ENCODE measurements around the gene TSKU. TPM values are rescaled to one million over a fixed set of nuclear protein-coding genes. Genes with fewer than 3 reads are reported as not detected.
"Not testable (repeated sequence)": the region's sequence is repeated elsewhere in the genome, so short reads cannot be mapped to it uniquely, and the experiment has no call there.

TSKU gene
- total RNA-seq, 1 donor from 2014 or later, result 27.5 TPM

DNA sequence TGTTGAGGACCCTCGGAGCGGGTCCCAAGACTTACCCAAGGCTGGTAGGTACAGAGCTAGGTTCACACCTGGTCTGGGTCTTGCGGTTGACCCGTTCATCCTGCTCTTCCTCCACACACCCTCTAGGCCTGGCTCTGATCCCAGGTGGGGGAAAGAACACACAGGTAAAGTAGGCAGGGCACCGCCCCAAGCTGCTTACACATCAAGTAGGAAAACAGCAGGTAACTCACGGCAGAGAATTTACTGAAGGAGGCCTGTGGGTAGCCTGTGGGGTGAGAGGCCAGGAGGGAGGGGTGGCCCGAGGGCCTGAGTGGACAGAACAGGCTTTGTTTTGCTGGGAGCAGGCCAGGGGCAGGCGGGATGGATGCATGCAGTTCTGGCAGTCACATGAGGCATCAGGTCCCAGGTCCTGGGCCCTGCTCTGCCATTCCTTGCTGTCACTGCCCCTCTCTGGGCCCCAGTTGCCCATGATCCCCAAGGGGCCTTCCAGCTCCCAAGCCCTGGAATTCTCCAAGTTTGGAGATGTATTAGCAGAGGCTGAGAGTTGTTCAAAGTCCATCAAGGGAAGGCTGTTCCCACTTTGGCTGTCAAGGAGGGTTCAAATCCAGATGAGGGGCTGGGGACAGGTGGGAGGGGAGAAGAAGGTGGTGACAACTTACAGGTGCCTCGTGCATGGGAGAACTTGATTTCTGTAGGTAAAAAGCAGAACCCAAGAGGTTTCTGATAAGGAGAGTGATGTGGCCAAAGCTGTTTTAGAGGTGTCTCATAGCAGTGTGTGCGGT is 5.7 kb downstream of the TSKU start:
- TF ChIP-seq, protein P1, sequence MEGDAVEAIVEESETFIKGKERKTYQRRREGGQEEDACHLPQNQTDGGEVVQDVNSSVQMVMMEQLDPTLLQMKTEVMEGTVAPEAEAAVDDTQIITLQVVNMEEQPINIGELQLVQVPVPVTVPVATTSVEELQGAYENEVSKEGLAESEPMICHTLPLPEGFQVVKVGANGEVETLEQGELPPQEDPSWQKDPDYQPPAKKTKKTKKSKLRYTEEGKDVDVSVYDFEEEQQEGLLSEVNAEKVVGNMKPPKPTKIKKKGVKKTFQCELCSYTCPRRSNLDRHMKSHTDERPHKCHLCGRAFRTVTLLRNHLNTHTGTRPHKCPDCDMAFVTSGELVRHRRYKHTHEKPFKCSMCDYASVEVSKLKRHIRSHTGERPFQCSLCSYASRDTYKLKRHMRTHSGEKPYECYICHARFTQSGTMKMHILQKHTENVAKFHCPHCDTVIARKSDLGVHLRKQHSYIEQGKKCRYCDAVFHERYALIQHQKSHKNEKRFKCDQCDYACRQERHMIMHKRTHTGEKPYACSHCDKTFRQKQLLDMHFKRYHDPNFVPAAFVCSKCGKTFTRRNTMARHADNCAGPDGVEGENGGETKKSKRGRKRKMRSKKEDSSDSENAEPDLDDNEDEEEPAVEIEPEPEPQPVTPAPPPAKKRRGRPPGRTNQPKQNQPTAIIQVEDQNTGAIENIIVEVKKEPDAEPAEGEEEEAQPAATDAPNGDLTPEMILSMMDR (conservative IDR thresholded peaks at IDR 0.05), result no peak
- H3K27ac Mint-ChIP-seq (ENCODE audit: unreplicated experiment), result peak overlapping the region; percentile 84
- peaks cover 20% of the 10 kb centered on the region for H3K36me3 Mint-ChIP-seq (ENCODE audit: low read depth)
- no peaks in the 10 kb centered on the region for H3K27me3 Mint-ChIP-seq (ENCODE audit: low read depth)
- H3K9me3 Mint-ChIP-seq, result no peaks in the 10 kb centered on the region
- peaks cover 75% of the 10 kb centered on the region for H3K4me1 Mint-ChIP-seq
- no peak for DNase-seq (ENCODE audit: low read depth, low spot score)
- H3K4me3 Mint-ChIP-seq, result peak overlapping the region; percentile 49

DNA sequence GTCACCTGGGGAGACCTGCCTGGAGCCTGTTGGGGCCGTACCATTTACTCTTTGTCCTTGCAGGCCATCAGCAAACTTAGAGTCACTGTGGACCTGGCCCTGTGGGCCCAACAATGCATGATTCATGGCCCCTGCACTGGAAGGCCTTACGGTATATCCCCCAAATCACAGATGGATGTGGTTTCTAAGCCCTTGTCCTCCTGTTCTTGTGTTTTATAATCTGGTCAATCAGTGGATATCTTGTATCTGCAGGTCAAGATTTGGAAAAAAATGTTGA is 6.2 kb downstream of the TSKU start:
- DNase-seq (ENCODE audit: low read depth, low spot score), result no peak
- peak overlapping the region; percentile 49 for H3K4me3 Mint-ChIP-seq
- no peak overlapping the region for H3K27ac Mint-ChIP-seq (ENCODE audit: unreplicated experiment)
- H3K36me3 Mint-ChIP-seq (ENCODE audit: low read depth), result peaks cover 20% of the 10 kb centered on the region
- no peaks in the 10 kb centered on the region for H3K27me3 Mint-ChIP-seq (ENCODE audit: low read depth)
- TF ChIP-seq, protein P1 (conservative IDR thresholded peaks at IDR 0.05), result no peak
- H3K9me3 Mint-ChIP-seq, result no peaks in the 10 kb centered on the region
- peaks cover 79% of the 10 kb centered on the region for H3K4me1 Mint-ChIP-seq

DNA sequence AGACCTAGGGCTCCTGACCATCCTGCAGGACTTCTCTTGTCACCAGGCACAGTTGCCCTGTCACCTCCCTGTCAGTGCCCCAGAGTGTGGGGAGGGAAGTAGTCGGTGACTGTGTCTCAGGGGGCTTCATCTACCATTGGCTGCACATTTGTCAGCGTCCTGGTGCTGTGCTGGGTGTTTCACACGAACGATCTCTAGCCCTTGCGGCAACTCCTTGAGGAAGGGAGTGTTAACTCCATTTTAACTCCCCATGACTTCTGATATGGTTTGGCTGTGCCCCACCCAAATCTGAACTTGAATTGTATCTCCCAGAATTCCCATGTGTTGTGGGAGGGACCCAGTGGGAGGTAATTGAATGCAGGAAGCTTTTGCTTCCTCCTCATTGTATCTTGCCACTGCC is 7.1 kb downstream of the TSKU start:
- Mint-ChIP-seq H3K27ac (ENCODE audit: unreplicated experiment) (no peak overlapping the region), H3K36me3 (ENCODE audit: low read depth) (peaks cover 20% of the 10 kb centered on the region), H3K4me3 (peak overlapping the region; percentile 4), H3K27me3 (ENCODE audit: low read depth) (no peaks in the 10 kb centered on the region), H3K4me1 (peaks cover 72% of the 10 kb centered on the region), H3K9me3 (no peaks in the 10 kb centered on the region)
- TF ChIP-seq, protein P1 (conservative IDR thresholded peaks at IDR 0.05), result no peak
- no peak for DNase-seq (ENCODE audit: low read depth, low spot score)

DNA sequence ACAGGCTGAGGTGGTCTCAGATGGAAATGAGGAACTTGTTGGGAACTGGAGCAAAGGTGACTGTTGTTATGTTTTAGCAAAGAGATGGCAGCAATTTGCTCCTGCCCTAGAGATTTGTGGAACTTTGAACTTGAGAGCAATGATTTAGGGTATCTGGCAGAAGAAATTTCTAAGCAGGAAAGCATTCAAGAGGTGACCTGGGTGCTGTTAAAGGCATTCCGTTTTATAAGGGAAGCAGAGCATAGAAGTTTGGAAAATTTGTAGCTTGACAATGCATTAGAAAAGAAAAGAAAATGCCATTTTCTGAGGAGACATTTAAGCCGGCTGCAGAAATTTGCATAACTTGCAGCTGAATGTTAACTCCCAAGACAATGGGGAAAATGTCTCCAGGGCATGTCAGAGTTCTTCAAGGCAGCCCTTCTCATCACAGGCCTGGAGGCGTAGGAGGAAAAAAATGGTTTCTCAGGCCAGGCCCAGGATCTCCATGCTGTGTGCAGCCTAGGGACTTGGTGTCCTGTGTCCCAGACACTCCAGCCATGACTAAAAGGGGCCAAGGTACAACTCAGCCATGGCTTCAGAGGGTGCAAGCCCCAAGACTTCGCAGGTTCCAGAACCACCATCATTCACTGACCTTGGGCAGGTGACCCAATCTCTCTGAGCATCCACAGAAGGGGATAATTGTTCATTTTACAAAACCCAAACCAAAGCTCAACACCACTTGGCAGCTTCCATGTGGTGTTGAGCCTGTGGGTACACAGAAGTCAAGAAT is 8.0 kb downstream of the TSKU start:
- H3K27ac Mint-ChIP-seq (ENCODE audit: unreplicated experiment); H3K9me3 Mint-ChIP-seq; DNase-seq (ENCODE audit: low read depth, low spot score); H3K4me3 Mint-ChIP-seq; H3K27me3 Mint-ChIP-seq (ENCODE audit: low read depth): not testable (repeated sequence)
- peaks cover 20% of the 10 kb centered on the region for H3K36me3 Mint-ChIP-seq (ENCODE audit: low read depth)
- peaks cover 62% of the 10 kb centered on the region for H3K4me1 Mint-ChIP-seq

DNA sequence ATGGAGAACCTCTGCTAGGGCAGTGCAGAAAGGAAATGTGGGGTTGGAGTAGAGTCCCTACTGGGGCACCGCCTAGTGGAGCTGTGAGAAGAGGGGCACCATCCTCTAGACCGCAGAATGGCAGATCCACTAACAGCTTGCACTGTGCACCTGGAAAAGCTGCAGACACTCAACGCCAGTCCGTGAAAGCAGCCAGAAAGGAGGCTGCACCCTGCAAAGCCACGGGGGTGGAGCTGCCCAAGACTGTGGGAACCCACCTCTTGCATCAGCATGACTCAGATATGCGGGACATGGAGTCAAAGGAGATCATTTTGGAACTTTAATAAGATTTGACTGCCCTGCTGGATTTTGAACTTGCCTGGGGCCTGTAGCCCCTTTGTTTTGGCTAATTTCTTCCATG is 8.7 kb downstream of the TSKU start:
- H3K27ac Mint-ChIP-seq (ENCODE audit: unreplicated experiment), result no peak overlapping the region
- no peak overlapping the region for H3K4me3 Mint-ChIP-seq
- peaks cover 58% of the 10 kb centered on the region for H3K4me1 Mint-ChIP-seq
- DNase-seq (ENCODE audit: low read depth, low spot score), result no peak
- peaks cover 20% of the 10 kb centered on the region for H3K36me3 Mint-ChIP-seq (ENCODE audit: low read depth)
- TF ChIP-seq, protein P1 (conservative IDR thresholded peaks at IDR 0.05), result no peak
- no peaks in the 10 kb centered on the region for H3K27me3 Mint-ChIP-seq (ENCODE audit: low read depth)
- no peaks in the 10 kb centered on the region for H3K9me3 Mint-ChIP-seq
